ENCODE data around the gene P3H4. TPM values are rescaled to one million over a fixed set of nuclear protein-coding genes. Genes with fewer than 3 reads are reported as not detected.
"Not testable (repeated sequence)": the region's sequence is repeated elsewhere in the genome, so short reads cannot be mapped to it uniquely, and the experiment has no call there.

The P3H4 gene
- polyA plus RNA-seq (ENCODE audit: insufficient read depth in 1 of 5, insufficient read length in 5 of 5, low replicate concordance in 1 of 5): 10 to 100 TPM; 23.9 to 46.8 (median 32.1) TPM
- long read RNA-seq, donor 1, transcript P3H4-202 (8 exons, 2,601 nt): major isoform, 9 of 10 reads
- long read RNA-seq, donor 1, partial matches to known transcripts: 0 of 10 reads
- long read RNA-seq, donor 1, other reads (novel, unspliced or antisense): 0 of 10 reads
- long read RNA-seq, donor 2, transcript P3H4-202 (8 exons, 2,601 nt): major isoform, 10 of 12 reads
- long read RNA-seq, donor 2, partial matches to known transcripts: 0 of 12 reads
- long read RNA-seq, donor 2, other reads (novel, unspliced or antisense): 0 of 12 reads
- long read RNA-seq, donor 3, transcript P3H4-202 (8 exons, 2,601 nt): major isoform, 5 of 5 reads
- long read RNA-seq, donor 3, partial matches to known transcripts: 0 of 5 reads
- long read RNA-seq, donor 3, other reads (novel, unspliced or antisense): 0 of 5 reads
- long read RNA-seq, donor 4, transcript P3H4-202 (8 exons, 2,601 nt): major isoform, 5 of 5 reads
- long read RNA-seq, donor 4, partial matches to known transcripts: 0 of 5 reads
- long read RNA-seq, donor 4, other reads (novel, unspliced or antisense): 0 of 5 reads
- long read RNA-seq, donor 5, transcript P3H4-202 (8 exons, 2,601 nt): major isoform, 19 of 318 reads
- long read RNA-seq, donor 5, partial matches to known transcripts: 280 of 318 reads
- long read RNA-seq, donor 5, other reads (novel, unspliced or antisense): 16 of 318 reads
- long read RNA-seq, donor 6, transcript P3H4-202 (8 exons, 2,601 nt): major isoform, 18 of 22 reads
- long read RNA-seq, donor 6, partial matches to known transcripts: 0 of 22 reads
- long read RNA-seq, donor 6, other reads (novel, unspliced or antisense): 0 of 22 reads
- long read RNA-seq, donor 7, transcript P3H4-202 (8 exons, 2,601 nt): major isoform, 13 of 25 reads
- long read RNA-seq, donor 7, partial matches to known transcripts: 11 of 25 reads
- long read RNA-seq, donor 7, other reads (novel, unspliced or antisense): 0 of 25 reads
- long read RNA-seq, donor 8, transcript P3H4-202 (8 exons, 2,601 nt): major isoform, 5 of 6 reads
- long read RNA-seq, donor 8, partial matches to known transcripts: 0 of 6 reads
- long read RNA-seq, donor 8, other reads (novel, unspliced or antisense): 0 of 6 reads

- DNase-seq: peak; percentile 83 to 89
Measured at GRCh38 chr17:41811549-41812380, at the start of gene P3H4. Gene P3H4 (minus strand): TSS chr17:41811949. CDS start chr17:41811915, 34 bp downstream.

DNA sequence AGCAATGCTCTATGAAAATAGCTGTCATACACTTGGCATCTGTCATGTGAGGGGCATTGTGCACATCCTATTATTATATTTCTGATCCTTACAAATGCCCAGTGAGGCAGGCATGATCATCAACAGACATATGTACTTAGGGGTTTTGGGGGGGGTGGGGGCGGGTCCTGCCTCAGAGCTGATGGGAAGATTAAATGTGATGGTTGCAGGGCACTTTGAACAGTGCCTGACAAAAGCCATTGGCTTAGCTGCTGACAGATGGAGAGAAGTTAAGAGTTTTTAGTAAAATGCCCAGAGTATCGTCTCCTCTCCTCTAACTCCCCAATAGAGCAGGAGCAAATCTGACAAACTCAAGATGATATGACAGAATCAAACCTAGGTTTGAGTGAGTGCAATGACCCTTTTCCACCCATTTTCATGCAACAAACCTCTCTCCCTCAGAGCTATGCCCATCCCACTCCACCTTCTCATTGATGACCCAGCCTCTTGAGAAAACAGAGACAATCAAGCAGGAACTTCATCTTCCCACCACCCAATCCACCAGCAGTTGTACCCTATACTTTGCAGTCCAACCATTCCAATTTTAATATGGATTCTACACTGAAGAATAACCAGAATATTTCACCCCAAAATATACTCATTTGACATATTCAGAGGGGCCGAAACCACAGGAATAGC lies 48.6 kb upstream of the P3H4 start:
- no peak for DNase-seq

- not testable (repeated sequence) for DNase-seq
Measured at GRCh38 chr17:41851382-41851781, 39.6 kb upstream of the P3H4 start.

DNA sequence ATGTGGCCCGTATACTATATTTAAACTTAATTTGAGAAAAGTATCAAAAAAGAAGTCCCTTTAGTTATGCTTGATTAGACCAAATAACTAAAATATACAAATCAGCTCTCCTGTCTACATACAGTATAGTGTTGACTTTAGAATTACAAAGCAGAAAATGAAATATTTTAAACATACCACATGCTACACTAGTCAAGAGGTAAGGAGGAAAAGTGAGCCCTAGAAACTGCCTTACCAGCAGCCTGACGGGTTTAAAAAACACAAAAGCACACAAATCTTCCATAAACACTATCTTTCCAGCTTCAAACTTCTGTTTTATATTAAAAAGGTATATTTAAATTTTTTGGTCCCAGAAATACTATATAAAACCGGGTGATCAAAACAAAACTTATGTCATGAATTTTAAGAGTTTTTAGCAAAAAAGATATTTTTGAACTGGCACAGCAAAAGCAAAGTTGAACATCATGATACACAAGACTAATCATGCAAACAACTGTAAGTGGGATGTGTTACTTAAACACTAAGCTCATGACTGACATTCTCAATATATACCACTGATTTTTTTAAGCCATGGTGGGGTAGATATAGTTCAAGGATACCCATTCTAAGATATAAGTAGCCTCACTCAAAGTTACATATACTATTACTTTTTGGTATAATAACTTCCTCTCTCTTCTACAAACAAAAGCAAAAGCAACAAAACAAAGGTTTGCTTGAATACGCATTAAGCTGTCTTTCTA lies 37.7 kb upstream of the P3H4 start:
- no peak for DNase-seq

DNA sequence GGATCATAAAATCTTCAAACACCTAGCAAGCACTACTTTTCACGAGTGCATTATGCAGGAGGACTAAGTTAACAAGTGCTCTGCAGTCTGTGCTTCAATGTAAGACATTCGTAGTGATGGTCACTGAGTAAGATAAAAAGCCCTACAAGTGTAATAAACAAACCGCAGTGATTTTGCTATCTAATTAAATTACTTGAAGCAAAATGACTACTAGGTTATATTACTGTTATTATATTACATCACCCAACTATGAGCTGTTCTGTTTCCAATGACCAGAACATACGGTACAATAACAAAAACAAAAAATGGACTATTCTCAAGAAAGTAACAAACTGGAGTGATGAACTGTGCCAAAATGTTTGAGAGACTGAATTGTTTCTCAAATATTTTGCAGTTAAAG lies 37.0 kb upstream of the P3H4 start:
- DNase-seq: no peak

GRCh38 chr17:41844971-41845370 lies 33.2 kb upstream of the P3H4 start:
- DNase-seq: no peak

DNA sequence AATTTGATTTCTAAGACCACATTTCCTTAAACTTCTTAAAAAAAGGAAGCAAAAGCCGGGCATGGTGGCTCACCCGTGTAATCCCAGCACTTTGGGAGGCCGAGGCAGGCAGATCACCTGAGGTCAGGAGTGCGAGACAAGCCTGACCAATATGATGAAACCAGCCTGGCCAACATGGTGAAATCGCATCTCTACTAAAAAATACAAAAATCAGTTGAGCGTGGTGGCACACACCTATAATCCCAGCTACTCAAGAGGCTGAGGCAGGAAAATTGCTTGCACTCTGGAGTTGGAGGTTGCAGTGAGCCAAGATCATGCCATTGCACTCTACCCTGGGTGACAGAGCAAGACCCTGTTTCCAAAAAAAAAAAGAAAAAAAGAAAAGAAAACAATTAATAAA lies 29.0 kb upstream of the P3H4 start:
- not testable (repeated sequence) for DNase-seq

DNA sequence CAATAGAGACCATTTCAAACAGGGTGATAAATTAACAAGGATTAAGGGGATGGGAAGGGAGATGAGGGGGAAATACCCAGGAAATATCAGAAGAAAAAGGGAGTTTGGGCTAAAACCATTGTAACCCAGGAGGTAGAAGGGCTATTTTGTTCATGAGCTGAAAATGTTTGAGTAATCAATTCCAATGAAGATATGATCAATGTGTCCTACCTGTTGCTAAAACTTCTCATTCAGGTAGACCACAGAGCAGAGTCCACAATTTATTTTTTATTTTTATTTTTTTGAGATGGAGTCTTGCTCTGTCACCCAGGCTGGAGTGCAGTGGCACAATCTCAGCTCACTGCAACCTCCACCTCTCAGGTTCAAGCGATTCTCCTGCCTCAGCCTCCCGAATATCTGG lies 27.7 kb upstream of the P3H4 start:
- DNase-seq: not testable (repeated sequence)

- no peak for DNase-seq
Measured at GRCh38 chr17:41837761-41838538, 26.2 kb upstream of the P3H4 start, which contains the start of gene KLHL10. Gene KLHL10 (plus strand): TSS chr17:41837825. CDS start chr17:41837933, 108 bp downstream.

DNA sequence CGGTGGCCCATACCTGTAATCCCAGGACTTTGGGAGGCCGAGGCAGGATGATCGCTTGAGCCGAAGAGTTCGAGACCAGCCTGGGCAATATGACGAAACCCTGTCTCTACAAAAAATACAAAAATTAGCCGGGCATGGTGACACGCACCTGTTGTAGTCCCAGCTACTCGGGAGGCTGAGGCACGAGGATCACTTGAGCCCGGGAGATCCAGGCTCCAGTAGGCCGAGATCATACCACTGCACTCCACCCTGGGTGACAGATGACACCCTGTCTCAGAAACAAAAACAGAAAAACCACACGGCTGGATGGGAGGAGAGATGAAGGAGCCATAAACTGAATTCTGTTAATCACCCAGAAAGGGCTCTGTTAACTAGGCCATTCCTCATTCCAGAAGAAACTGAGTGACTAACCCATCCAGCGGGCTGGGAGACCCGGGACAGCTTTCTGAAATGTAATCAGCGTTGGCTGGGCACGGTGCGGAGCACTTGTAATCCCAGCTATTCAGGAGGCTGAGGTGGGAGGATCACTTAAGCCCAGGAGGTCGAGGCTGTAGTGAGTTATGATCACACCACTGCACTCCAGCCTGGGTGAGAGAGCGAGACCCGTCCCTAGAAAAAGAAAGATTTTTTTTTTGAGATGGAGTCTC lies 24.9 kb upstream of the P3H4 start:
- DNase-seq: no peak

GRCh38 chr17:41835800-41836549 lies 24.2 kb upstream of the P3H4 start, which contains the start of gene NT5C3B:
Gene NT5C3B (minus strand): TSS chr17:41836232. CDS start chr17:41836193, 39 bp downstream.
- peak; percentile 52 to 58 for DNase-seq

DNA sequence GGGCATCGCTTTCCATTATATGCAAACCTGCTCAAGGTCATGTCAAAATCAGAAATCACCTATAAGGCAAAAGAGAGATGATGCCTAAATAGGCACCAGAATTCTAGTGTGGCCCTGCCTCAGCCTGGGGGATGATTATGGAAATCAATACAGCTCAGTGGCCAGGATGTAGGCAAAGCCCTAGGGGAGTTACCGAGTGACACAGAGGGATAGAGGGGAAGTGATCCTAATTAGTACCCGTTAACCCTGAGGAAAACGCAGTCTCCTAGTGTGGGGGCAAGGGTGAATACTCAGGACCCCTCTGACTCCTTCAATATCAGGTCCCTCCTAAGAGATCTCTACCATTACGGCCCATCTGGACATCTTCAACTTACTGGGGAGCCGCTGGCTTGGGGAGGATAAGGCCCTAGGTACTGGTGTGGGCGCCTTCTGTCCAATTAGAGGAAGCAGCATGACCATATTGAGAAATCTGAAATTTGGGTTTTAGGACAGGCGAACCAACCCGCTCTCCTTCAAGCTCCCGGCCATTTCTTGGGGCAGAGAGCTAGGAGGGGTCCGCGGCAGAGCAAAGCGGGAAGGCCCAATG lies 23.6 kb upstream of the P3H4 start:
- no peak for DNase-seq

GRCh38 chr17:41829961-41830360 lies 18.2 kb upstream of the P3H4 start:
- not testable (repeated sequence) for DNase-seq

- DNase-seq: no peak
Measured at GRCh38 chr17:41825175-41825845, 13.6 kb upstream of the P3H4 start.

DNA sequence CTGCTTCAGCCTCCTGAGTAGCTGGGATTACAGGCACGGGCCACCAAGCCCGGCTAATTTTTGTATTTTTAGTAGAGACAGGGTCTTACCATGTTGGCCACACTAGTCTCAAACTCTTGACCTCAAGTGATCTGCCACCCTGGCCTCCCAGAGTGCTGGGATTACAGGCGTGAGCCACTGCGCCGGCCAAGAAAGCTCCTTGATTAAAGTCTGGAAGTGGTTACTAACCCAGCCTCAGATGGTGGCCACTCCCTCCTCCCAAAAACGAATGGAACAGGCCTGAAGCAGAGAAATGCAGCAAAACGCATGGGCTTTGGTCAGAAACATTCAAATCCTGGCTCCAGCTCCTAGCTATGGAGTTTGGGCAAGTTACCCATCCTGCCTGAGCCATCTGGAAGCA lies 12.3 kb upstream of the P3H4 start:
- no peak for DNase-seq

GRCh38 chr17:41823580-41823979 lies 11.8 kb upstream of the P3H4 start:
- no peak for DNase-seq
